ENCODE measurements around the gene SMS. TPM values are rescaled to one million over a fixed set of nuclear protein-coding genes. Genes with fewer than 3 reads are reported as not detected.

Gene SMS
- 149 and 177 TPM in 2 replicates for total RNA-seq (2014; rRNA removed; shearing (Covaris generic))

DNA sequence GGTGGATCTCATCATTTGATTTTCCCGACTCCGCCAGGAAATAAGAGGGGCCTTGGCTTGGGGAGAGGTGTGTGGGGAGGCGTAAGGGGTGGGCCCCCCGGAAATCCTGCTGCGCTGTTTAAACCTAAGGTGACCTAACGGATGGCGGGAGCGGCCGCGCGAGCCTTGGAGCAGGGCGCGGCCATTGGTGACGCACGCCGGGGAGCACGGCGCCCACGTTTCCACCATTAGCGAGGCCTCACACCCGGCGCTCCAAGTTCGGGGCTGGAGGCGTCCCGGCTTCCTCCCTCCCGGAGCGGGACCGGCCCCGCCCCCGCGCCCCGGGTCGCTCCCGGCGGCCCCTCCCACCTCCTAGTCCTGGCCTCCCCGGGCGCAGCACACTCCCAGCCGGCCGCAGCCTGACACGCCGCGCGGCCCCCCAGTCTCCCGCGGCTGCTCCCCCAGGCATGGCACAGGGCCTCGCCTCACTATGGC, at the start of gene SMS:
Gene SMS (plus strand): TSS at position 354 of the 474 bp plus-strand sequence. CDS start 116 bp downstream, at position 470.
- peak; percentile 73 for DNase-seq (ENCODE audit: low spot score)
- in situ Hi-C loops (cut with HindIII; ENCODE audit: low sequenced_read_pairs): no loop called here

DNA sequence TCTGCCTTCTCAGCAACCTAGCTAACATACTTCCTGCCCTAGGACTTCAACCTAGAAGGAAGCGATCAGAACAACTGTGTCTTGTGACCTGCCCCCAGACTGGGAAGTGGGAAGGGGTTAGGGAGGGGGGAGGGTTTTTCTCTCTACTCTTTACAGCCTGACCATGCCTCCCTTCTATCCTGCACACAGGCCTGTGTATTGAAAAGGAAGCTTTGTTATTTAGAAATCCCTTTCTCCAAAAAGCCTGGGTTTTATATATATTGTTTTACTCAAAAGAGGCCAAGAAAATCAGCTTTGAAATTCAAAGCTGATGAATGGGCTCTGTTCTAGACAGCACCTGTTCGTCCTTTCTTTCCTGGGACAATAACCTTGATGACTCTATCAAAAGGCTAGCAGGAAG, 35.2 kb upstream of the SMS start:
- no peak for DNase-seq (ENCODE audit: low spot score)
- in situ Hi-C loops (cut with HindIII; ENCODE audit: low sequenced_read_pairs): no loop called here

DNA sequence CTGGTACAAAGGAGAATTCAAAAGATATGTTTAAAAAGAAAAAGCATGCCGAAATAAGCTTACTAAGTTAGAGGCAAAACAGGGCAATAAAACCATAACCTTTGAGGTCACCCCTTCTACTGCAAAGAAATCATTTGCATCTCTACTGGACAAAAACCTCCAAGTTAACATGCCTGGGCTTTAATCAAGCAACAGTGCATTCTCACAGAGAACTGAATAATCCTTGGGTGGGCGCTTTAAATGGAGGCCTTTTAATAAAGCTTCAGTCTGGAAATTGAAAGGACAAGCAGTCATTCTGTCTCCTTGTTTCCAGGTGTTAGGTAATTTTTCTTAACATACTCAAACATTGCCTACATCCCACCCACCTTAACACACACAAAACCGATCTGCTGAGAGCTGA, 34.6 kb upstream of the SMS start:
- in situ Hi-C loops (cut with HindIII; ENCODE audit: low sequenced_read_pairs): no loop called here
- no peak for DNase-seq (ENCODE audit: low spot score)

DNA sequence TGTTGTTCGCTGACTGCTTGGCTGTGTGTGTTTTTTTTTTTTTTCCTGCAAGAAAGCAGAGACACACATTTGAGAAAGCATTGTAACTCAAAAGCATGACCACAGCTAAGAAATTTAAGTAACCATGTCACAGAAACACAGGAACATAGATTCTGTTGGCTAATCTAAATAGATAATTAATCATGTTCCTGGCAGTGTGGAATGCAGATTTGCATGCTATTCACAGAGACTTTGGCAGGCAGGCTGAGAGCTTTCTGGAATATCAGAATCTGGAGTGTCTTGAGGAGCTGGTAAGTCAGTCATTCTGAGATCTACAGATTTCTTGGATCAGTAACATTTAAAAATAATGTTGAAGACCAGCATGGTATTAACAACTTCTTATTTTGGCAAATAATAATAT, 33.2 kb upstream of the SMS start:
- no peak for DNase-seq (ENCODE audit: low spot score)
- in situ Hi-C loops (cut with HindIII; ENCODE audit: low sequenced_read_pairs): no loop called here

DNA sequence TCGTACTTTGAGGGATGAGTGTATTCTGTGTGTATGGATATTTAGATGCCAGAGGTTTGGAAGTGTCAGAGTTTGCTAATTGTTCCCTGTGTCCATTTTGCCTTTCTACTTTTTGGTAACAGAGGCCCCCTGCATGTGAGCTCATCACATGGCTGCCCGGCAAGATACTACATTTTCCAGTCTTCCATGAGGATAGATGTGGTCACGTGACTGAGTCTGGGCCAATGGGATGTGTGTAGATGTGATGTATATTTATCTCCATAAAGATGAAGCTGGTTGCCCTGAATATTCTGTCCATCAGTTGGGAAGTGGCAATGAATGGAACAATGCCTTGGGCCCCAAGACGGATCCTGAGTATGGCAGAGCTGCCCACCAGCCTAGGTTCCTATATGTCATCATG, 29.0 kb upstream of the SMS start:
- in situ Hi-C loops (cut with HindIII; ENCODE audit: low sequenced_read_pairs): no loop called here
- no peak for DNase-seq (ENCODE audit: low spot score)

DNA sequence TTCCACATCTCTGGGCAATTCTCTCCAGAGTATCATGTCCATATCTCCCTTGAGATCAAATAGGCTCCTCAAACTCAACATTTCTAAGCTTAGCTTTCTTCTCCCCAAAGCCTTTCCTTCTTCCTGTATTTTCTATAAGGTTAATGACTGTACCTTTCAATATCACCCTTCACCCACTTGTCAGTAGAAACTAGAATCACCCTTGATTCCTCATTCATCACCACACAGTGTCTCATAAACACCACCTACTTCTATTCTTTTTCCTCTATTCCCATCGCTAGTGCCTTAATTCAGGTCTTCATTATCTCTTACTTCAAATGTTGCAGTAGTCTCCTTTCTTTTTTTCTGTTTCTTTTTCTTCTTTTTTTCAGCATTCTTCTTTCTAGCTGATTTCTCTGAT, 28.3 kb upstream of the SMS start:
- in situ Hi-C loops (cut with HindIII; ENCODE audit: low sequenced_read_pairs): no loop called here
- no peak for DNase-seq (ENCODE audit: low spot score)

DNA sequence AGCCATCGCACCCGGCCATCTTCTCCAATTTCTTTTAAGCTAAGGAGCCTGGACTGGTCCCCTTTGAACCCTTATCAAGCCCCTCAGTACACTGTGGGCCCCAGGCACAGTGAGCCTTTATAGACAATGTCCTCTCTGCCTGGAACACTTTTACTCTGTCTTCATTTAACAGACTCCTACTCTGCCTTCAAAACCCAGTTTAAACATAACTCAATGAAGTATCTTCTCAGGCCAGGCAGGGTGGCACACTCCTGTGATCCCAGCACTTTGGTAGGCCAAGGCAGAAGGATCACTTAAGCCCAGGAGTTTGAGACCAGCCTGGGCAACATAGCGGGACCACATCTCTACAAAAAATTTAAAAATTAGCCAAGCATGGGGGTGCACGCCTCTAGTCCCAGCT, 27.5 kb upstream of the SMS start:
- DNase-seq (ENCODE audit: low spot score): no peak
- in situ Hi-C loops (cut with HindIII; ENCODE audit: low sequenced_read_pairs): no loop called here

DNA sequence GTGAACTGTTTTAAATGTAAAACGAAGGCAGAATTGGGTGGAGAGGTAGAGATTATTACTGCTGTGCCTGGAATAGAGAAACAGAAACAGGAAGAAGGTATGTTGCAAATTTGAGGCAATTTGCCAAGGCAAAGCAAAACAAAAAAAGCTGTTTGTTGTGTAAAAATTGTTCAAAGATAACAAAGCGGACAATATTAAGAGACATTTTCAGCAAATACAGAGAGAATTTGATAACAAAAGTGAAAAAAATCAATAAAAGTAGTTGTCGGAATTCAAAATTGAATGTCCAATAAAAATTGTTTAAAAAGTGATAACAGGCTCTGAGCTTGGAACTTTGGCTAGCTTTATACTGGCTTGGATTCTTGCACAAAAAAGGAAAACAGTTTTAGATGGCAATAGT, 14.4 kb upstream of the SMS start:
- in situ Hi-C loops (cut with HindIII; ENCODE audit: low sequenced_read_pairs): no loop called here
- no peak for DNase-seq (ENCODE audit: low spot score)

DNA sequence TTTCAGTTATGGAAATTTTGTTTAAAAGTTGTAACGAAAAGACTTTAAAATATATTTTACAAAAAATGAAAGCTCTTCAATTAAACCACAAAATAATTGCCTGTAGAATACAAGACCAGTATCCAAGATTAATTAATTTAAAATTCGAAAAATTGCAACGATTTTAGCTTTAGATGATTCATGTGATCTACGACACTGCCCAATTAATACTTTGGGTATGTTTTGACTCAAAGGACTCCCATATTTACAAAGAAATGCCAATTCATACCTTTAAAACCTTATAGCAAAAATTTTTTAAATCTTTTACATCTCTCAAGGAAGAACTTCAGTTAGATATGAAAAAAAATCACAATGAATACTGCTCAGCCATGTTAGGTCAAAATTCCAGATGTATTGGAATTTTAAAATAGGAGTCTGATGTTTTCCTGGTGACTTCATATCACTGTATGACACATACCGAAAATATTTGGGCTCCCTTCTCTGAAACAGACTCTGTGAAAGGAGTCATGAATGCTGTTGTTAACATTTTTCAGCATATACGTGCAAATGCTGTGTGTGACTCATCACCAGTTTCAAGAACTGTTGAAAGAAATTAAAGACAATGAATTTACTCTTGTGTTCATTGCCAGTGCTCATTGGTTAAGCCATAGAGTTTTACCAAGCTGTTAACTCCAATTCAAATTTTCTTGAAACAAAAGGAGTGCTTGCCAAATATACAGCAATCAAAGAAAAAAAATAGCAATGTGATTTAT, 13.8 kb upstream of the SMS start:
- no peak for DNase-seq (ENCODE audit: low spot score)
- in situ Hi-C loops (cut with HindIII; ENCODE audit: low sequenced_read_pairs): no loop called here

DNA sequence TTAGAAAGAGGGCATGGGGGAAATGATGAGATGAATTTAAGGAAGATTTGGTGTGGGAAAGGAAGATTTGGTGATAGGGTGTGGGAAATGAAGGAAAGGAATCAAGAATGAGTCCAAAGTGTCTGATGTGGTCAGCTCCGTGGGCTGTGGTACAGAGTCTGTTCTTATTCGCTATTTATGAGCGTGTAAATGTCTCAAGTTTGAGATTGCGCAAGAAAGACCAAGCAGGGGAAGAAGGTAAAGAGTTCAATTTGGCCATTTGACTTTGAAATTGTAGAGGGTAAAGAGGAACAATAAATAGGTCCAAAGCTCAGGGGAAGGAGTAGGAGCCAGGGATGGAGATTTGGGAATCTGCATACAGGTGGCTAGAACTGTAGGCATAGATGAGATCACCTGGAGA, 11.3 kb upstream of the SMS start:
- in situ Hi-C loops (cut with HindIII; ENCODE audit: low sequenced_read_pairs): no loop called here
- no peak for DNase-seq (ENCODE audit: low spot score)

DNA sequence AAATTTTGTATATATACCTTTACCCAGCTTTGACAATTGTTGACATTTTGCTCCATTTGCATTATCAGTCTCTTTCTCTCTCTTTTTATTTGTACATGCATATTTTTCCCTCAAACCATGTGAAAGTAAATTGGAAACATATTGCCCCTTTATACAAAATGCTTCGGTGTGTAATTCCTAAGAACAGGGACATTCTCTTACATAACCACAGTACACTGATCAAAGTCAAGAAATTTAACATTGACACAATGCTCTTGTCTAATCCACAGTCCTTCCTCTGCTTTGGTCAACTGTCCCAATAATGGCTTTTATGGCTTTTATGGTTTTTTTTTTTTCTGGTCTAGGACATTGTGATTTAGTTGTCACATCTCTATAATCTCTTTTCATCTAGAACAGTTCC, 9.5 kb upstream of the SMS start:
- in situ Hi-C loops (cut with HindIII; ENCODE audit: low sequenced_read_pairs): no loop called here
- DNase-seq (ENCODE audit: low spot score): no peak

DNA sequence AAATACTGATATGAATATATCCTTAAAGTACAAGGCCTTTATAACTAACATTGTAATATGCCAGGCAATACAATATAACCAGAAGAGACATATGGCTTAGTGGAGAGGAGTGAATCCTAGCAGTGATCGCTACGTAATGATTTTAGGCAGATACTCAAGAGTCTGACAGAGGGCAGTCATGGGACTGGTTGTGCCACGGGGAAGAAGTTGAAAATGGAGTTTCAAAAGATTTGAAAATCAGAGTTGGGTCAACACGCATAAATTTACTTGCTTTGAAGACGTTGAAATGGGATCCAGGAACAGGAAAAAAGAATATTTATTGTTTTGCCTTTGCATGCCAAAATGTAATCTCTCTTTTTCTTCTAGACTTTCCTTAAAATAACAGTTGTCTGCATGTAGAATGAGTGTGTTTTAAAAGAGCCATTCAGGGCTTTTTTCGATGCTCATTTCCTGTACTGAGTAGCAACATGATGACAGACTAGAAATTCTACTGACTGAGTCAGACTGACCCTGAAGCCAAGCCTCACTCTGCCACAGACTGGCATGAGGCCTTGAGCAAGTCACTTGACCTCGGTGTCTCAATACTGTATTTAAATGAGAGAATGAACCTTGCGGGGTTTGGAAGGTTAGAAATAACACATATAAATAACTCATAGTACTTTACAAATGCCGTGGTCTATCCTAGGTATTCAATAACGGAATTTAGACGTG, 8.1 kb upstream of the SMS start:
- no peak for DNase-seq (ENCODE audit: low spot score)

DNA sequence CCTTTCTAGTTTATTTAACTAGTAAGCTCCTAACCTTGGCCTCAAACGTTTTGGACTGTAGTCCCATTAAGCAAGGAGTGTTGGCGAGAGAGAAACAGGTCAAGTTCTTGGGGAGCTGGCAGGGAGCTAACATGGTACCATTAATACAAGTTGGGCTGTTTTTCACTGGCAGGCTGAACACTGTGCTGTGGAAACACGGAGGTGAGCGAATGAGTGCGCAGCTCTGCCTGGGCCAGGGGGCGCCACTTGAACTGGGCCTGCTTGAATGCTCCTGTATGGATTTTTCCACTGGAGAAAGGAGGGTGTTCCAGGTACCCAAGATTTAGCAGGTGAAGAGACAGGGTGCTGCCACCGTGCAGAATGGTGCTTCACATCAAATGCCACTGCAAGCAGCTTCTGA, 7.4 kb upstream of the SMS start:
- in situ Hi-C loops (cut with HindIII; ENCODE audit: low sequenced_read_pairs): no loop called here

More for the DNA sequence above, 8.1 kb upstream of the SMS start:
- in situ Hi-C loops (cut with HindIII; ENCODE audit: low sequenced_read_pairs): no loop called here

DNA sequence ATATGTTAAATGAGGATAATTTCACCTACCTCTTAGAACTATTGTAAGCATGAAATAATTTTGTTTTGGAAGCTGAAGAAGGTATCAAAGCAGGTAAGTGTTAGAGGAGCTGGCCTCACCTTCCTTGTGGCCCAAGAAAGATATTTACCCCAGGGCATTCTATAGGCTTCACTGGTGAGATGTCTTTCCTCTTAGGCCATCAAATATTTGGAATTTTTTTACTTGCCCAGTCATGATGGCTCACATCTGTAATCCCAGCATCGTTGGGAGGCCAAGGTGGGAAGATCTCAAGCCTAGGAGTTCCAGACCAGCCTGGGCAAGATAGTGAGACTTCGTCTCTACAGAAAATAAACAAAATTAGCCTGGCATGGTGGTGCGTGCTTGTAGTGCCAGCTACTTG, 6.1 kb upstream of the SMS start:
- no peak for DNase-seq (ENCODE audit: low spot score)
- in situ Hi-C loops (cut with HindIII; ENCODE audit: low sequenced_read_pairs): no loop called here

More for the DNA sequence above, 7.4 kb upstream of the SMS start:
- DNase-seq (ENCODE audit: low spot score): no peak

DNA sequence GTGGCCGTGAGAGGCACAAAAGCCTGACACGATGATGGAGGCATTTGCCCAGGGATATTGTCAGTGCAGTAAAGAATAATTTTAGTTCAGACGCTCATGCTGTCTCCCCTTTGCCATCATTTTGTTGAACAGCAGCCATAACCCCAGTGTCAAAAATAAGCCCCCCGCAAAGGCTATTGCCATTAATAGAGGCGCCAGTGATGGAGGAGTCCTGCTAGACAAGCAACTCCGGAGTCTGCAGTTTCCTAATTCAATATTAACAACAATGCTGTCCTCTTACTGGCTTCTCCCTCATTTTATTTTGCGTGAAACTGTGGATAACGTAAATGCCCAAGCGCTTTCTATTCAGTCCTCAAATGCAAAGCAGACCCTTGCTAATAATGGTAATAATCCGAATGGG, 603 bp upstream of the SMS start:
- in situ Hi-C loops (cut with HindIII; ENCODE audit: low sequenced_read_pairs): no loop called here
- DNase-seq (ENCODE audit: low spot score): no peak

DNA sequence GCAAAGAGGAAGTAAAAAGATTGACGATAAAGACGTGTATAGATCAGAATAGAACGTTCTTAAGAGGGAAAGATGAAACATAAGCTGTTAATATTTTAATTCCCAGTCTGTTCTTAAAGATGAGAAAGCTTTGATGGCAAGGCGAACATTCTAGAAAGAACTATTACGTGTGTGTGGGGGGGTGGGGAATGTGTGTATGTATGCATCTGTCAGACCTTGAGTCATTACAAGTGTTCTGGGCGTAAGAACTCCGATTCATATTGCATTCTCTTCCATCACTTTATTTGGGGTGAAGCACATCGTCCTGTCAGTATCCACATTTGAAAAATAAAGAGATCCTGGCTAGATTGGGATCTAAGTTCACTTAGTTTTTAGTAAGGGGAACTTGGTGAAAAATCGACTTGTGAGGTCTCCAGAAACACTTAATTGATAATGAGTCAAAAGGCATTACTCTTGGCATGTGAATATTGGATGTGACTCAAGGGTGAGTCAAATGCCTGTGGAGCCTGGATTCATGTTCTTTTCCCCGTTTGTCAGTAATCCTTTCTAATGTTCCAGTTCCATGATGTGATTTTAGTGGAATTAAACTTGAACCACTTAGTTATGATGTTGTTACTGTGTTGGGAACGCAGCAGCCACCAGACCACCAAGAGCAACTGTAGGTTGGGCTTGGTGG, 3.1 kb downstream of the SMS start:
- no peak for DNase-seq (ENCODE audit: low spot score)
- in situ Hi-C loops (cut with HindIII; ENCODE audit: low sequenced_read_pairs): no loop called here

DNA sequence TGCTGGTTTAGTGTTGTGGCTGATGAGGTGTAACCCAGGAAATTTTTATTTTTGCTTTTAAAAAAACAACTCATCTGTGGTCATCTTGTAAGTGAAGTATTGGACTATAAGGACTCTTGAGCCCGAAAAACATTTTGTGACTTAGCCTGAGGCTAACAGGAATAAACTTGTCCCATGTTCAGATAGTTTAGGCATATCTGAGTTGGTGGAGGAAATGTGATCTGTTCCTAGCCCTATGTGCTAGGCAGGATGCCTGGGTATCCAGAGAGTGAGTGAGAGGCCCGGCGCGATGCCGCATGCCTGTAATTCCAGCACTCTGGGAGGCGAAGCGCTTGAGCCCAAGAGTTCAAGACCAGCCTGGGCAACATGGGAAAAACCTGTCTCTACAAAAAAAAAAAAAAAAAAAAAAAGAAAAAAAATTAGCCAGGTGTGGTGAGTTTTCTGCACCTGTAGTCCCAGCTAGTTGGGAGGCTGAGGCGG, 3.7 kb downstream of the SMS start:
- in situ Hi-C loops (cut with HindIII; ENCODE audit: low sequenced_read_pairs): no loop called here
- no peak for DNase-seq (ENCODE audit: low spot score)

DNA sequence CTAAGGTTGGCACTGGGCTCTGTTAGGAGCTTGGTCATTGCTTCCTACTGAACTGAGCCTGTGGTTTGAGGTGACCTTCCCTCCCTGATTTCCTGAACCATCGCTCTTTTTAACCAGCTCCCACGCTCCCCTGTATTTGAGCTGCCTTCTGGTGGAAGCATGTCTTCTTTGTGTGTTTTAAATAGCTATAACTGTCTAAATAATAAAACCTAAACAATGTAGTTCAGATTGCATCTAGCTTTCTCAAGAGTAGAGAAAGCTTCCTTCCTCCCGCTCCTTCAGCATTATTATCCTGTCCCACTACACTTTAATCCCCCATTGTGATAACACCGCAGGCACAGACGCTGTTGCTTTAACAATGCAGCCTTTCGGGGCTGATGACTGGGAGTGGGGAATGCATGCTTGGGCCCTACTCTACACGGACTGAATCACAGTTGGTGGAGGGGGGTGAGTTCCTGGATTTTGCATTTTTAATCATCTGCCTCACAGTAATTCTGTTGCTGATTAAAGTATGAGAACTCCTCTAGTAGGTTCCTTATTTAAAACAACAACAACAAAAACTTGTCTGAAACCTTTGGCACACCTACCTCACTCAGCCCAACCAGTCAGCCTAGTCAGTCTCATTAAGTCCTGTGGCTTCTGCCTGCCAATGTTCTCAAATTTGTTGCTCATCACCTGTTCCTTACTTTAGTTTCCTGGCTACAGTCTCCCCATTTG, 6.6 kb downstream of the SMS start:
- peak; percentile 46 for DNase-seq (ENCODE audit: low spot score)
- in situ Hi-C loops (cut with HindIII; ENCODE audit: low sequenced_read_pairs): no loop called here

DNA sequence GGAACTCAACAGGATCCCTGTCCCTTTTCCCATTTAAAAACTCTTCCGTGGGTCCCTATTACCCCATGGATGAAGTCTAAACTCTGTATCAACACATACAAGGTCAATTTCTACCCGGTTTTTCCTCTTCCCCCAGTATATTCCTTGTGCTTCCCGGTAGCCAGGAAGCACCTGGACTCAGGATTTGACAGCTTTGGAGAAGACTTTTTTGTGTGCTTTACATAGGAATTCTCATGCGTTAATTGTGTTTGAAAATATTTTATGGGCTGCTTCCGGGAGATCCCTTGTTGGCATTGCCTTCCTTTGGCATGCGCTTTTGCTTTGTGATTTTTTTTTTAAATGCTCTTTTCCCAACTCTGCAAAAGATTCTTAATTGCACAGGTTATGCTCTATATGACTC, 7.2 kb downstream of the SMS start:
- DNase-seq (ENCODE audit: low spot score): no peak
- in situ Hi-C loops (cut with HindIII; ENCODE audit: low sequenced_read_pairs): no loop called here
